ENCODE results near the gene MGLL.

- TF ChIP-seq POLR2A (IDR thresholded peaks at IDR 0.05) (no peak), CTCF (IDR thresholded peaks at IDR 0.05) (no peak)
Measured at GRCh38 chr3:127745656-127746399, 76.5 kb downstream of the MGLL start.

Data from breast epithelium (tissue), 3 donors.